Measurements from ENCODE around the gene MKX. TPM values are rescaled to one million over a fixed set of nuclear protein-coding genes. Genes with fewer than 3 reads are reported as not detected.

MKX gene
- total RNA-seq, 4 donors from 2014 or later: 0.84 to 1.3 (median 1.1) TPM

DNA sequence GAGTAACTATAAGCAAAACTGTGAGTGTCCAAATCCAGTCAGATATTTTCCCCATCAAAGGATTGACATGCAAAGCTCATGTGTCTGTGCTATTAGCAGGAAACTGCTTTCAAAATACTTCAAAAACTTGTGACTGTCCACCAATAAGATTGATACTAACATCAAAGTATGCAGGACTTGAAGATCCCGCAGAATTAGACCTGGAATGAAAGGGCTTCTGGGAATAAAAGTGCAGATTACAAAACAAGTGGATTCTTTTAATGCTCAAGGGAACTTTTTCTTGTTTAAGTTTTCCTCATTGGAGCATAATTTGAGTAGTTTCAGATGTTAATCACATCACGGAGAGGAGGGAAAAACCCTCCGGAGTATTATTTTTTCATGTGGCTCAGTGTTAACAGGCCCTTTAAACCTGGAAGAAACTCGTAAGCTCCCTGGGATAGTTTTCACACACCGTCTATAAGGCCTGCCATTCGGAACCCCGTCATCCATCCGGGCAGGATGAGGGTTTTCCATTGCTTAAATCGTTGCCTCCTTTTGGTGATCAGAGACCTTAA is 33.9 kb upstream of the MKX start:
- WGBS, 2 donors: 44 to 53% methylated on average over 9 of the region's 9 CpGs
- no peak for DNase-seq (ENCODE audit: low spot score in 2 of 2)
- intact Hi-C loops (cut with DNase I; ENCODE audit: low total_unique reads): no loop called here
- no peak overlapping the region for H3K4me3 ChIP-seq (ENCODE audit: low read depth, poor library complexity, severe bottlenecking)
- TF ChIP-seq CTCF (IDR thresholded peaks at IDR 0.05) (no peak), POLR2A (IDR thresholded peaks at IDR 0.05) (no peak)

- TF ChIP-seq CTCF (IDR thresholded peaks at IDR 0.05) (no peak), POLR2A (IDR thresholded peaks at IDR 0.05) (no peak)
- WGBS, 2 donors: 35% methylated on average over 2 of the region's 2 CpGs
- H3K4me3 ChIP-seq (ENCODE audit: low read depth, poor library complexity, severe bottlenecking): no peak overlapping the region
- DNase-seq (ENCODE audit: low spot score in 2 of 2): no peak
- intact Hi-C loops (cut with DNase I; ENCODE audit: low total_unique reads): no loop called here
Observed at GRCh38 chr10:27774831-27775230, 29.2 kb upstream of the MKX start.

DNA sequence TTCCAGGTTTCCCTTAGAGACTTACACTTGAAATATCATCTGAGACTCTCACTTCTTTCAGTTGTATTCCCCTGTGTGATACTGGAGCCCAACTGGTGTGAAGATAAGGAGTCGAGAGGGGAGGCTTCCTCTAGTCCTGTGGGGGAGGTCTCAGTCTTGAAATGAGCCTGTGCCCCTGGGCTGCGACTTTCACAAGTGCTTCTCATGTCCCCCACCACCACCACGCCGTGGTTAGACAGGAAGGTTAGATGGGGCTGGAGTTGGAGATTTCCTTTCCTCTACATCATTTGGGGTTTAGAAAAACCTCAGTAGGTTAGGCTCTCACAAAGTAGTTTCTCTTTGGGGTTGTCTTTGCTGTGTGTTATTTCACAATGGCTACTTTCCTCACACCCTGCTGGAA is 25.6 kb upstream of the MKX start:
- H3K4me3 ChIP-seq (ENCODE audit: low read depth, poor library complexity, severe bottlenecking): no peak overlapping the region
- 75 to 87% methylated on average over 4 of the region's 4 CpGs for WGBS, 2 donors
- intact Hi-C loops (cut with DNase I; ENCODE audit: low total_unique reads): no loop called here
- DNase-seq (ENCODE audit: low spot score in 2 of 2): no peak
- no peak for TF ChIP-seq CTCF (IDR thresholded peaks at IDR 0.05)
- no peak for TF ChIP-seq POLR2A (IDR thresholded peaks at IDR 0.05)

DNA sequence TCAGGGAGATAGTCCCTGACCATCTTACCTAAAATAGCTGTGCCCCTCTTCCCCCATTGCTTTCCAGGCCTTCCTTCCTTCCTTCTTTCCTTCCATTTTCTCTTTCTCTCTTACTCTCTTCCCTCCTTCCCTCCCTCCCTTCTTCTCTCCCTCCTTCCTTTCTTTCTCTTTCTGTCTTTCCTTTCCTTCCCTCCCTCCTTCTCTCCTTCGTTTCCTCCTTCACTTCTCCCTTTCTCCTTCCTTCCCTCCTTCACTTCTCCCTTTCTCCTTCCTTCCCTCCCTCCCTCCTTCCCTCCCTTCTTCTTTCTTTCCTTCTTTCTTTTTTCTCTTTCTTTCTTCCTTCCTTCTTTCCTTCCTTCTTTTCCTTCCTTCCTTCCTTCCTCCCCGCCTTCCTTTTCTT is 24.6 kb upstream of the MKX start:
- no peak for TF ChIP-seq POLR2A (IDR thresholded peaks at IDR 0.05)
- no peak for TF ChIP-seq CTCF (IDR thresholded peaks at IDR 0.05)
- WGBS, 2 donors: 91 to 92% methylated on average over 2 of the region's 2 CpGs
- intact Hi-C loops (cut with DNase I; ENCODE audit: low total_unique reads): no loop called here

DNA sequence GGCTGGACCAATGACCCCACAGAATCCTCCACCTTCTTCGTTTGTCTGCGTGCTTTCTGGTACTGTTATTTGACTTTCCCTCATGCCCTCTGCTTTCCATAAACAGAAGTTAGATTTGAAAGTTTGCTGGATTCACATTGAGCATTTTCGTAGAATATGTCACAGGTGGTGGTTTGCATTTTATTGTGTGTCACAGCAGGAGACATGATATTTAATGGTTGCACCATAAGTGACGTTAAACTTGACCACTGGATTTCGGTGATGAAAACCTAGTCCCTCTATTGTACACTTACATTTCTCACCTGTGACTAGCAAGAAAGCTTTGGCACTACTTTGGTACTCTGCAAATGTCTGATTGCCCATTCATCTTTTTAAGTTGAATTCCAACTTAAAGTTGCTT is 15.2 kb upstream of the MKX start:
- TF ChIP-seq CTCF (IDR thresholded peaks at IDR 0.05) (no peak), POLR2A (IDR thresholded peaks at IDR 0.05) (no peak)
- DNase-seq (ENCODE audit: low spot score in 2 of 2): no peak
- no peak overlapping the region for H3K4me3 ChIP-seq (ENCODE audit: low read depth, poor library complexity, severe bottlenecking)
- intact Hi-C loops (cut with DNase I; ENCODE audit: low total_unique reads): no loop called here
- 94 to 95% methylated on average over 5 of the region's 5 CpGs for WGBS, 2 donors

More for the DNA sequence above, 24.6 kb upstream of the MKX start:
- no peak overlapping the region for H3K4me3 ChIP-seq (ENCODE audit: low read depth, poor library complexity, severe bottlenecking)
- no peak for DNase-seq (ENCODE audit: low spot score in 2 of 2)

Measured in lower leg skin (tissue), 4 donors.